ENCODE data around the gene ZER1. TPM values are rescaled to one million over a fixed set of nuclear protein-coding genes. Genes with fewer than 3 reads are reported as not detected.

ZER1 gene
- total RNA-seq, 1 experiment from 2014 or later = 28.6 TPM

GRCh38 chr9:128688501-128689292 lies 83.0 kb downstream of the ZER1 start, which contains the start of gene SET:
Gene SET, plus strand, starts transcription at chr9:128689222. Its CDS starts 361 bp downstream, at chr9:128689583.
- intact Hi-C loops (cut with micrococcal nuclease; ENCODE audit: unreplicated experiment) = loop anchor here (2.0 kb wide), 1 partner anchor 36 kb away; the partner anchor contains the start of gene ZDHHC12
- BruUV-seq (replicated peaks) = no TSS peak
- no peaks in the 10 kb centered on the region for H3K9me3 Mint-ChIP-seq (ENCODE audit: unreplicated experiment)
- ChIA-PET CTCF (interaction anchor here (1.0 to 1.2 kb wide), 2 partner anchors 53 to 141 kb away, joined by 3 to 6 read pairs; partner anchors contain the start of gene SPOUT1), POLR2A (interaction anchor here (0.6 to 2.0 kb wide), 6 partner anchors 9 to 53 kb away, joined by 3 to 26 read pairs (median 4); partner anchors contain the start of gene ZDHHC12)
- H3K27ac Mint-ChIP-seq (ENCODE audit: unreplicated experiment) = peak within 1 kb of the TSS; percentile 93
- H3K4me1 Mint-ChIP-seq (ENCODE audit: low read depth, unreplicated experiment) = peaks cover 32% of the 10 kb centered on the region
- Histone ChIP-seq H3K4me3 (ENCODE audit: low read depth, low read length) (peak within 1 kb of the TSS; percentile 68), H3K4me1 (peaks cover 29% of the 10 kb centered on the region), H3K36me3 (ENCODE audit: control insufficient read depth, insufficient read depth, low read length) (0 out of 2 replicates have a peak, but pooled peaks cover 1% of the 10 kb centered on the region), H3K27me3 (replicated peaks; ENCODE audit: control insufficient read depth, insufficient read depth, low read length) (no peaks in the 10 kb centered on the region), H3K9me3 (no peaks in the 10 kb centered on the region)
- DNase-seq = peak; percentile 94 to 98
- no peak for TF ChIP-seq CTCF (IDR thresholded peaks at IDR 0.05; ENCODE audit: insufficient read depth in 1 of 2, low read depth in 1 of 2, low read length in 1 of 2, severe bottlenecking in 1 of 2, unreplicated experiment in 1 of 2)
- no peaks in the 10 kb centered on the region for H3K27me3 Mint-ChIP-seq (ENCODE audit: insufficient read depth, unreplicated experiment)
- H3K36me3 Mint-ChIP-seq (ENCODE audit: insufficient read depth, unreplicated experiment) = peaks cover 81% of the 10 kb centered on the region
- peak within 1 kb of the TSS; percentile 96 for H3K4me3 Mint-ChIP-seq (ENCODE audit: unreplicated experiment)

- CTCF ChIA-PET = no interaction called here
These were observed 84.3 kb downstream of the ZER1 start for GRCh38 chr9:128687453-128687852.

More at GRCh38 chr9:128687453-128687852, 84.3 kb downstream of the ZER1 start:
- POLR2A ChIA-PET = no interaction called here
- H3K36me3 ChIP-seq (ENCODE audit: control insufficient read depth, insufficient read depth, low read length) = no peaks in the 10 kb centered on the region
- no TSS peak for BruUV-seq (replicated peaks)
- no peak for TF ChIP-seq CTCF (IDR thresholded peaks at IDR 0.05; ENCODE audit: insufficient read depth in 1 of 2, low read depth in 1 of 2, low read length in 1 of 2, severe bottlenecking in 1 of 2, unreplicated experiment in 1 of 2)
- Mint-ChIP-seq H3K27me3 (ENCODE audit: insufficient read depth, unreplicated experiment) (no peaks in the 10 kb centered on the region), H3K27ac (ENCODE audit: unreplicated experiment) (peak overlapping the region; percentile 83), H3K9me3 (ENCODE audit: unreplicated experiment) (no peaks in the 10 kb centered on the region), H3K4me1 (ENCODE audit: low read depth, unreplicated experiment) (peaks cover 32% of the 10 kb centered on the region), H3K4me3 (ENCODE audit: unreplicated experiment) (peak overlapping the region; percentile 83), H3K36me3 (ENCODE audit: insufficient read depth, unreplicated experiment) (peaks cover 78% of the 10 kb centered on the region)
- intact Hi-C loops (cut with micrococcal nuclease; ENCODE audit: unreplicated experiment) = no loop called here
- H3K27me3 ChIP-seq (replicated peaks; ENCODE audit: control insufficient read depth, insufficient read depth, low read length) = no peaks in the 10 kb centered on the region
- H3K9me3 ChIP-seq = no peaks in the 10 kb centered on the region
- H3K4me1 ChIP-seq = peaks cover 32% of the 10 kb centered on the region
- no peak overlapping the region for H3K4me3 ChIP-seq (ENCODE audit: low read depth, low read length)
- no peak for DNase-seq
